CD4-positive, alpha-beta memory T cell (primary cell): ENCODE data around the gene PPARG. TPM values are rescaled to one million over a fixed set of nuclear protein-coding genes. Genes with fewer than 3 reads are reported as not detected.

Source experiments
- CTCF ChIA-PET: fragments of 350-600 bp; sonication (Branson Sonifier 250); formaldehyde crosslinking; loops from one replicate; lab custom pipeline; 2021; ENCODE audit warnings: inconsistent platforms; ENCODE audit not compliant: partially characterized antibody; lab: Charles Lee
- POLR2A ChIA-PET: fragments of 350-600 bp; sonication (Branson Sonifier 250); formaldehyde crosslinking; loops from one replicate; lab custom pipeline; 2021; ENCODE audit not compliant: partially characterized antibody; lab: Charles Lee
- DNase-seq, 5 donors: peaks; one replicate each; pipeline versions ENCODE4 v3.0.0 to v3.0.0-alpha.2; 2020 to 2022; ENCODE audit warnings: mixed read lengths in 1 of 5
- H3K27ac ChIP-seq: one replicate; pipeline ENCODE4 v1.7.0; 2013; ENCODE audit warnings: low read depth, low read length
- H3K27me3 ChIP-seq: 2 replicates; pipeline ENCODE4 v1.7.0; 2013; ENCODE audit warnings: mild to moderate bottlenecking, low read length, moderate library complexity; ENCODE audit not compliant: insufficient read depth
- H3K36me3 ChIP-seq: 2 replicates; pipeline ENCODE4 v1.7.0; 2013; ENCODE audit warnings: mild to moderate bottlenecking, low read length, moderate library complexity; ENCODE audit not compliant: insufficient read depth
- H3K4me1 ChIP-seq: 2 replicates; pipeline ENCODE4 v1.7.0; 2013; ENCODE audit warnings: mild to moderate bottlenecking, low read length, moderate library complexity; ENCODE audit not compliant: insufficient read depth
- H3K4me3 ChIP-seq, 2 donors: one replicate each; pipeline ENCODE4 v1.7.0; 2013; ENCODE audit warnings: low read length in 2 of 2, mild to moderate bottlenecking in 1 of 2
- H3K9me3 ChIP-seq, 2 donors: one replicate each; pipeline ENCODE4 v1.7.0; 2013; ENCODE audit warnings: low read length in 2 of 2, control low read depth in 1 of 2; ENCODE audit not compliant: control insufficient read depth in 1 of 2
- H3K27ac Mint-ChIP-seq, 7 donors: one replicate each; pipeline ENCODE4 v1.8.0; 2020 to 2021; ENCODE audit warnings: mixed read lengths in 7 of 7, mild to moderate bottlenecking in 6 of 7, inconsistent platforms in 3 of 7, moderate library complexity in 3 of 7
- H3K27me3 Mint-ChIP-seq, 2 donors: one replicate each; pipeline ENCODE4 v1.8.0; 2020 to 2021; ENCODE audit warnings: mixed read lengths in 2 of 2
- H3K36me3 Mint-ChIP-seq, 2 donors: one replicate each; pipeline ENCODE4 v1.8.0; 2020 to 2021; ENCODE audit warnings: mixed read lengths in 2 of 2, inconsistent platforms in 1 of 2, mild to moderate bottlenecking in 1 of 2
- H3K4me1 Mint-ChIP-seq, 4 donors: one replicate each; pipeline ENCODE4 v1.8.0; 2020 to 2021; ENCODE audit warnings: mixed read lengths in 4 of 4, mild to moderate bottlenecking in 1 of 4
- H3K4me3 Mint-ChIP-seq, 8 donors: one replicate each; pipeline ENCODE4 v1.8.0; 2020 to 2021; ENCODE audit warnings: mixed read lengths in 8 of 8, mild to moderate bottlenecking in 7 of 8, moderate library complexity in 6 of 8, inconsistent platforms in 3 of 8
- H3K9me3 Mint-ChIP-seq, 8 donors: one replicate each; pipeline ENCODE4 v1.8.0; 2020 to 2021; ENCODE audit warnings: mixed read lengths in 8 of 8, mild to moderate bottlenecking in 5 of 8, inconsistent platforms in 3 of 8, moderate library complexity in 1 of 8
- intact Hi-C: fragments of 100-400 bp; cut with micrococcal nuclease; formaldehyde crosslinking; loops from one replicate; pipeline ENCODE4 v1.15.1; 2023
- polyA plus RNA-seq, 2 donors: library from polyadenylated mRNA; unstranded; fragments of 300-500 nt; fragmentation: Illumina TruSeq; gene quantifications; one replicate each; pipeline ENCODE4 v1.2.3, GENCODE V29; 2021
- total RNA-seq, 2 experiments: library from RNA; stranded (reverse); gene quantifications; one replicate each; pipeline ENCODE4 v1.2.3, GENCODE V29; 2021

The PPARG gene
- total and polyA plus RNA-seq, 4 experiments from 2014 or later: 0.29 to 0.99 (median 0.83) TPM; not detected in 1

- intact Hi-C loops: no loop called here
- ChIA-PET CTCF (no interaction called here), POLR2A (no interaction called here)
- Histone ChIP-seq H3K27me3 (no peaks in the 10 kb centered on the region), H3K36me3 (no peaks in the 10 kb centered on the region), H3K27ac (no peak overlapping the region), H3K4me1 (no peaks in the 10 kb centered on the region), H3K9me3 (no peaks in the 10 kb centered on the region), H3K4me3 (no peak overlapping the region)
- Mint-ChIP-seq H3K4me3 (peak overlapping the region in 1 of 8 donors; percentile 2), H3K9me3 (no peaks in the 10 kb centered on the region), H3K27ac (no peak overlapping the region), H3K27me3 (peaks cover 5 to 7% of the 10 kb centered on the region in 2 donors), H3K4me1 (peaks cover 2 to 10% (median 5%) of the 10 kb centered on the region in 4 donors), H3K36me3 (no peaks in the 10 kb centered on the region)
- DNase-seq: no peak
Measured at GRCh38 chr3:12345584-12346494, 57.0 kb downstream of the PPARG start.

- Histone ChIP-seq H3K27ac (no peak overlapping the region), H3K27me3 (no peaks in the 10 kb centered on the region), H3K4me1 (no peaks in the 10 kb centered on the region), H3K4me3 (no peak overlapping the region), H3K9me3 (no peaks in the 10 kb centered on the region), H3K36me3 (no peaks in the 10 kb centered on the region)
- POLR2A ChIA-PET: no interaction called here
- CTCF ChIA-PET: interaction anchor here (1.3 kb wide), 1 partner anchor 132 kb away, joined by 3 read pairs; no protein-coding TSS in a partner anchor
- Mint-ChIP-seq H3K4me1 (peaks cover 2 to 10% (median 5%) of the 10 kb centered on the region in 4 donors), H3K27ac (no peak overlapping the region), H3K9me3 (no peaks in the 10 kb centered on the region), H3K36me3 (no peaks in the 10 kb centered on the region), H3K4me3 (no peak overlapping the region), H3K27me3 (peaks cover 5 to 7% of the 10 kb centered on the region in 2 donors)
- no peak for DNase-seq
- intact Hi-C loops: no loop called here
Measured at GRCh38 chr3:12347301-12347700, 58.4 kb downstream of the PPARG start.

GRCh38 chr3:12349895-12350811, 61.3 kb downstream of the PPARG start:
- Mint-ChIP-seq H3K4me1 (peaks cover 2 to 10% (median 5%) of the 10 kb centered on the region in 4 donors), H3K36me3 (no peaks in the 10 kb centered on the region), H3K9me3 (no peaks in the 10 kb centered on the region), H3K27me3 (peaks cover 4 to 5% of the 10 kb centered on the region in 2 donors), H3K27ac (no peak overlapping the region), H3K4me3 (no peak overlapping the region)
- Histone ChIP-seq H3K36me3 (no peaks in the 10 kb centered on the region), H3K4me3 (no peak overlapping the region), H3K9me3 (no peaks in the 10 kb centered on the region), H3K4me1 (no peaks in the 10 kb centered on the region), H3K27ac (no peak overlapping the region), H3K27me3 (no peaks in the 10 kb centered on the region)
- POLR2A ChIA-PET: no interaction called here
- intact Hi-C loops: no loop called here
- CTCF ChIA-PET: no interaction called here
- no peak for DNase-seq

GRCh38 chr3:12351145-12351544, 62.3 kb downstream of the PPARG start:
- H3K27ac ChIP-seq: no peak overlapping the region
- H3K4me1 ChIP-seq: no peaks in the 10 kb centered on the region
- Mint-ChIP-seq H3K27me3 (peaks cover 0 to 5% of the 10 kb centered on the region in 2 donors), H3K9me3 (no peaks in the 10 kb centered on the region), H3K27ac (no peak overlapping the region), H3K4me3 (no peak overlapping the region), H3K4me1 (no peaks in the 10 kb centered on the region), H3K36me3 (no peaks in the 10 kb centered on the region)
- intact Hi-C loops: no loop called here
- no peaks in the 10 kb centered on the region for H3K9me3 ChIP-seq
- no peak overlapping the region for H3K4me3 ChIP-seq
- DNase-seq: no peak
- no peaks in the 10 kb centered on the region for H3K27me3 ChIP-seq
- POLR2A ChIA-PET: no interaction called here
- no peaks in the 10 kb centered on the region for H3K36me3 ChIP-seq
- CTCF ChIA-PET: no interaction called here

GRCh38 chr3:12352253-12352652, 63.4 kb downstream of the PPARG start:
- POLR2A ChIA-PET: no interaction called here

GRCh38 chr3:12352755-12353154, 63.9 kb downstream of the PPARG start:
- Mint-ChIP-seq H3K4me1 (no peaks in the 10 kb centered on the region), H3K9me3 (no peaks in the 10 kb centered on the region), H3K27ac (no peak overlapping the region), H3K27me3 (peaks cover 0 to 3% of the 10 kb centered on the region in 2 donors), H3K4me3 (no peak overlapping the region), H3K36me3 (no peaks in the 10 kb centered on the region)
- Histone ChIP-seq H3K4me3 (no peak overlapping the region), H3K27ac (no peak overlapping the region), H3K27me3 (no peaks in the 10 kb centered on the region), H3K36me3 (no peaks in the 10 kb centered on the region), H3K9me3 (no peaks in the 10 kb centered on the region), H3K4me1 (no peaks in the 10 kb centered on the region)
- no peak for DNase-seq
- ChIA-PET POLR2A (no interaction called here), CTCF (no interaction called here)
- intact Hi-C loops: no loop called here

More at GRCh38 chr3:12352253-12352652, 63.4 kb downstream of the PPARG start:
- no peaks in the 10 kb centered on the region for H3K9me3 ChIP-seq
- H3K4me3 ChIP-seq: no peak overlapping the region
- DNase-seq: no peak
- intact Hi-C loops: no loop called here
- Mint-ChIP-seq H3K27ac (no peak overlapping the region), H3K36me3 (no peaks in the 10 kb centered on the region), H3K9me3 (no peaks in the 10 kb centered on the region), H3K4me1 (no peaks in the 10 kb centered on the region), H3K27me3 (peaks cover 0 to 4% of the 10 kb centered on the region in 2 donors), H3K4me3 (no peak overlapping the region)
- CTCF ChIA-PET: no interaction called here
- no peaks in the 10 kb centered on the region for H3K4me1 ChIP-seq
- no peak overlapping the region for H3K27ac ChIP-seq
- H3K27me3 ChIP-seq: no peaks in the 10 kb centered on the region
- no peaks in the 10 kb centered on the region for H3K36me3 ChIP-seq
